WTC11 (cell line): ENCODE measurements around the gene SEMA3C. TPM values are rescaled to one million over a fixed set of nuclear protein-coding genes. Genes with fewer than 3 reads are reported as not detected.

Experiments used
- ATAC-seq: fragments of 200-7000 bp; cut with Tn5 transposase; 2 replicates; pipeline ENCODE4 v1.10.0; 2021; ENCODE audit warnings: mild to moderate bottlenecking, moderate library complexity
- CTCF ChIA-PET: fragments of 300-600 bp; sonication (Branson Sonifier 250); formaldehyde crosslinking; loops from one replicate; lab custom pipeline; 2021; ENCODE audit warnings: antibody characterized with exemption; lab: Charles Lee
- POLR2A ChIA-PET: fragments of 350-600 bp; sonication (Branson Sonifier 250); formaldehyde crosslinking; loops from one replicate; lab custom pipeline; 2021; ENCODE audit warnings: antibody characterized with exemption; lab: Charles Lee
- DNase-seq: peaks from one replicate; pipeline ENCODE4 v3.0.0; 2021; ENCODE audit warnings: low spot score
- H3K27ac Mint-ChIP-seq: 2 replicates; pipeline ENCODE4 v1.8.0; 2021; ENCODE audit warnings: mixed read lengths
- H3K27me3 Mint-ChIP-seq: 2 replicates; pipeline ENCODE4 v1.8.0; 2021; ENCODE audit warnings: low read depth, mild to moderate bottlenecking, moderate library complexity, mixed read lengths
- H3K36me3 Mint-ChIP-seq: 2 replicates; pipeline ENCODE4 v1.8.0; 2021; ENCODE audit warnings: mixed read lengths
- H3K4me1 Mint-ChIP-seq: 2 replicates; pipeline ENCODE4 v1.8.0; 2022; ENCODE audit warnings: mixed read lengths
- H3K4me3 Mint-ChIP-seq: 2 replicates; pipeline ENCODE4 v1.8.0; 2021; ENCODE audit warnings: mild to moderate bottlenecking, moderate library complexity, mixed read lengths
- H3K9me3 Mint-ChIP-seq: 2 replicates; pipeline ENCODE4 v1.8.0; 2021; ENCODE audit warnings: mixed read lengths
- ATF2 ChIP-seq: sonication (generic); formaldehyde crosslinking; IDR thresholded peaks from 2 replicates; pipeline ENCODE4 v1.8.1; 2022; ENCODE audit warnings: low read depth, missing genetic modification reagents, borderline replicate concordance
- ATF6 ChIP-seq: sonication (generic); formaldehyde crosslinking; IDR thresholded peaks from 2 replicates; pipeline ENCODE4 v1.8.1; 2023; ENCODE audit warnings: mild to moderate bottlenecking, missing genetic modification reagents
- ESRRA ChIP-seq: sonication (generic); formaldehyde crosslinking; IDR thresholded peaks from 2 replicates; pipeline ENCODE4 v1.8.1; 2022; ENCODE audit warnings: mild to moderate bottlenecking, missing genetic modification reagents, borderline replicate concordance
- FOXJ3 ChIP-seq: sonication (generic); formaldehyde crosslinking; IDR thresholded peaks from 2 replicates; pipeline ENCODE4 v1.9.0; 2021; ENCODE audit warnings: missing genetic modification reagents, mild to moderate bottlenecking, borderline replicate concordance
- FOXP1 ChIP-seq: sonication (generic); formaldehyde crosslinking; IDR thresholded peaks from 2 replicates; pipeline ENCODE4 v1.8.0; 2022; ENCODE audit warnings: missing genetic modification reagents, mild to moderate bottlenecking, moderate library complexity, borderline replicate concordance
- FOXP4 ChIP-seq: sonication (generic); formaldehyde crosslinking; IDR thresholded peaks from 2 replicates; pipeline ENCODE4 v1.8.0; 2022; ENCODE audit warnings: mild to moderate bottlenecking, missing genetic modification reagents
- GTF2I ChIP-seq: fragments of 250-450 bp; sonication (Bioruptor Pico); conservative IDR thresholded peaks from 2 replicates; pipeline ENCODE4 v1.4.0; 2021; ENCODE audit warnings: mild to moderate bottlenecking
- IRF2 ChIP-seq: sonication (generic); formaldehyde crosslinking; IDR thresholded peaks from 2 replicates; pipeline ENCODE4 v1.8.0; 2022; ENCODE audit warnings: low read depth, missing genetic modification reagents, borderline replicate concordance
- KAT7 ChIP-seq: sonication (generic); formaldehyde crosslinking; IDR thresholded peaks from 2 replicates; pipeline ENCODE4 v1.8.1; 2023; ENCODE audit warnings: missing genetic modification reagents, mild to moderate bottlenecking, borderline replicate concordance
- MAX ChIP-seq: sonication (generic); formaldehyde crosslinking; IDR thresholded peaks from 2 replicates; pipeline ENCODE4 v1.8.0; 2022; ENCODE audit warnings: mild to moderate bottlenecking, missing genetic modification reagents
- MLX ChIP-seq: sonication (generic); formaldehyde crosslinking; IDR thresholded peaks from 2 replicates; pipeline ENCODE4 v1.8.1; 2023; ENCODE audit warnings: mild to moderate bottlenecking, missing genetic modification reagents, moderate library complexity
- NFYB ChIP-seq: sonication (generic); formaldehyde crosslinking; conservative IDR thresholded peaks from 2 replicates; pipeline ENCODE4 v1.8.0; 2022; ENCODE audit warnings: low read depth, missing genetic modification reagents
- NR3C1 ChIP-seq: sonication (generic); formaldehyde crosslinking; conservative IDR thresholded peaks from 2 replicates; pipeline ENCODE4 v1.8.1; 2023; ENCODE audit warnings: low read depth, mild to moderate bottlenecking, missing genetic modification reagents
- OVOL2 ChIP-seq: fragments of 250-450 bp; sonication (Bioruptor Pico); IDR thresholded peaks from 2 replicates; pipeline ENCODE4 v1.9.0; 2021; ENCODE audit warnings: mild to moderate bottlenecking, borderline replicate concordance
- RORB ChIP-seq: fragments of 250-450 bp; sonication (Bioruptor Pico); IDR thresholded peaks from 2 replicates; pipeline ENCODE4 v1.9.0; 2021; ENCODE audit warnings: mild to moderate bottlenecking
- STAT6 ChIP-seq: sonication (generic); formaldehyde crosslinking; conservative IDR thresholded peaks from 2 replicates; pipeline ENCODE4 v1.8.1; 2023; ENCODE audit warnings: mild to moderate bottlenecking, low read depth, missing genetic modification reagents, moderate library complexity
- TP53 ChIP-seq: sonication (generic); formaldehyde crosslinking; IDR thresholded peaks from 2 replicates; pipeline ENCODE4 v1.8.1; 2023; ENCODE audit warnings: mild to moderate bottlenecking, missing genetic modification reagents
- USF1 ChIP-seq: sonication (generic); formaldehyde crosslinking; IDR thresholded peaks from 2 replicates; pipeline ENCODE4 v1.8.0; 2022; ENCODE audit warnings: mild to moderate bottlenecking, missing genetic modification reagents
- USF2 ChIP-seq: sonication (generic); formaldehyde crosslinking; IDR thresholded peaks from 2 replicates; pipeline ENCODE4 v1.8.1; 2023; ENCODE audit warnings: mild to moderate bottlenecking, missing genetic modification reagents, moderate library complexity
- ZNF121 ChIP-seq: sonication (generic); formaldehyde crosslinking; IDR thresholded peaks from 2 replicates; pipeline ENCODE4 v1.8.0; 2023; ENCODE audit warnings: missing genetic modification reagents
- ZNF263 ChIP-seq: sonication (generic); formaldehyde crosslinking; IDR thresholded peaks from 2 replicates; pipeline ENCODE4 v1.8.1; 2022; ENCODE audit warnings: low read depth, mild to moderate bottlenecking, moderate library complexity, missing genetic modification reagents
- ZNF532 ChIP-seq: fragments of 250-450 bp; sonication (Bioruptor Pico); IDR thresholded peaks from 2 replicates; pipeline ENCODE4 v1.9.0; 2021; ENCODE audit warnings: mild to moderate bottlenecking, borderline replicate concordance
- total RNA-seq: library from RNA; stranded (reverse); gene quantifications from 3 replicates; pipeline ENCODE4 v1.2.3, GENCODE V29; 2021

Gene SEMA3C
- total RNA-seq, 1 experiment from 2014 or later, result 2.1 TPM

- TF ChIP-seq ZNF532 (CRISPR knock-in tag) (no peak), ESRRA (CRISPR knock-in tag) (no peak), ZNF263 (CRISPR knock-in tag) (no peak), STAT6 (CRISPR knock-in tag) (no peak), FOXP1 (CRISPR knock-in tag) (no peak), ATF6 (no peak), OVOL2 (no peak)
These were observed 78.2 kb downstream of the SEMA3C start (continued) for GRCh38 chr7:80840681-80841080.

GRCh38 chr7:80839855-80840254, 79.0 kb downstream of the SEMA3C start:
- H3K4me1 Mint-ChIP-seq, result peaks cover 21% of the 10 kb centered on the region
- TF ChIP-seq IRF2 (CRISPR knock-in tag) (no peak), FOXJ3 (CRISPR knock-in tag) (no peak), KAT7 (CRISPR knock-in tag) (no peak), MAX (CRISPR knock-in tag) (no peak), USF2 (CRISPR knock-in tag) (no peak), MLX (CRISPR knock-in tag) (no peak), GTF2I (CRISPR knock-in tag) (no peak), USF1 (CRISPR knock-in tag) (no peak), RORB (CRISPR knock-in tag) (no peak), NFYB (CRISPR knock-in tag) (no peak), ZNF121 (CRISPR knock-in tag) (no peak), FOXP4 (CRISPR knock-in tag) (no peak), ATF2 (CRISPR knock-in tag) (no peak), TP53 (no peak), NR3C1 (no peak)

More at GRCh38 chr7:80839855-80840254, 79.0 kb downstream of the SEMA3C start:
- H3K27me3 Mint-ChIP-seq, result no peaks in the 10 kb centered on the region
- POLR2A ChIA-PET, result interaction anchor here (0.6 kb wide), 1 partner anchor 1467 kb away, joined by 3 read pairs; no protein-coding TSS in a partner anchor
- H3K27ac Mint-ChIP-seq, result no peak overlapping the region
- ATAC-seq, result no peak
- CTCF ChIA-PET, result no interaction called here
- no peaks in the 10 kb centered on the region for H3K9me3 Mint-ChIP-seq
- DNase-seq, result no peak
- no peaks in the 10 kb centered on the region for H3K36me3 Mint-ChIP-seq
- no peak overlapping the region for H3K4me3 Mint-ChIP-seq
